IMR-90 (cell line): Measurements from ENCODE around the gene BLVRB. TPM values are rescaled to one million over a fixed set of nuclear protein-coding genes. Genes with fewer than 3 reads are reported as not detected.

Experiments used
- ATAC-seq: fragments of 200-7000 bp; cut with Tn5 transposase; 2 replicates; pipeline ENCODE4 v1.9.1; 2020; ENCODE audit warnings: low read depth, mild to moderate bottlenecking, moderate library complexity
- Bru-seq: library from RNA; stranded (reverse); fragments of 400-500 nt; gene quantifications from one replicate; lab custom pipeline; 2021; lab: Mats Ljungman, UMichigan
- BruChase-seq, 2 experiments: library from RNA; stranded (reverse); fragments of 400-500 nt; gene quantifications; one replicate each; lab custom pipeline; 2021; lab: Mats Ljungman, UMichigan
- BruUV-seq: library from RNA; stranded (reverse); fragments of 400-500 nt; replicated peaks from 2 replicates; lab custom pipeline; 2021; lab: Mats Ljungman, UMichigan
- CTCF ChIA-PET: fragments of 300-600 bp; formaldehyde crosslinking; extraction: SDS; loops from one replicate; lab custom pipeline; 2021; ENCODE audit warnings: antibody characterized with exemption; lab: Yijun Ruan, JAX
- POLR2A ChIA-PET: fragments of 300-600 bp; sonication (Branson Sonifier 250); formaldehyde crosslinking; loops from one replicate; lab custom pipeline; 2022; ENCODE audit warnings: antibody characterized with exemption; ENCODE audit not compliant: unreplicated experiment; lab: Charles Lee
- DNase-seq: peaks from one replicate; pipeline ENCODE4 v3.0.0; 2013
- H2AFZ ChIP-seq: replicated peaks from 2 replicates; pipeline ENCODE3; 2013; ENCODE audit warnings: low read length, mild to moderate bottlenecking; ENCODE audit not compliant: poor library complexity
- H2AK5ac ChIP-seq: 2 replicates; pipeline ENCODE4 v1.6.1; 2013; ENCODE audit warnings: low read depth, low read length, inconsistent platforms
- H2AK9ac ChIP-seq: replicated peaks from 2 replicates; pipeline ENCODE3; 2013; ENCODE audit warnings: mild to moderate bottlenecking, low read depth, low read length, moderate library complexity; ENCODE audit not compliant: poor library complexity
- H2BK120ac ChIP-seq: 2 replicates; pipeline ENCODE4 v1.6.1; 2013; ENCODE audit warnings: low read depth, low read length, inconsistent platforms
- H2BK15ac ChIP-seq: 3 replicates; pipeline ENCODE4 v1.6.1; 2013; ENCODE audit warnings: low read depth, low read length, inconsistent platforms
- H2BK20ac ChIP-seq: 2 replicates; pipeline ENCODE4 v1.6.1; 2013; ENCODE audit warnings: low read depth, mild to moderate bottlenecking, inconsistent platforms, low read length, moderate library complexity
- H2BK5ac ChIP-seq: 2 replicates; pipeline ENCODE4 v1.6.1; 2013; ENCODE audit warnings: mild to moderate bottlenecking, low read depth, low read length, inconsistent platforms; ENCODE audit not compliant: poor library complexity, severe bottlenecking
- H3K14ac ChIP-seq: replicated peaks from 2 replicates; pipeline ENCODE4 v1.6.1; 2013; ENCODE audit warnings: low read depth, low read length, inconsistent platforms
- H3K18ac ChIP-seq: 2 replicates; pipeline ENCODE4 v1.6.1; 2013; ENCODE audit warnings: low read depth, low read length, control low read depth
- H3K23ac ChIP-seq: 2 replicates; pipeline ENCODE4 v1.6.1; 2013; ENCODE audit warnings: low read depth, low read length, inconsistent platforms
- H3K27ac ChIP-seq: 2 replicates; pipeline ENCODE4 v1.5.1; 2013; ENCODE audit warnings: mild to moderate bottlenecking, control low read depth, low read length; ENCODE audit not compliant: insufficient read depth
- H3K27me3 ChIP-seq: 2 replicates; pipeline ENCODE4 v1.6.1; 2013; ENCODE audit warnings: low read length; ENCODE audit not compliant: control insufficient read depth, insufficient read depth
- H3K36me3 ChIP-seq: 2 replicates; pipeline ENCODE4 v1.6.1; 2013; ENCODE audit warnings: low read length, mixed read lengths; ENCODE audit not compliant: control insufficient read depth, insufficient read depth
- H3K4ac ChIP-seq: 2 replicates; pipeline ENCODE4 v1.6.1; 2013; ENCODE audit warnings: low read depth, low read length, inconsistent platforms
- H3K4me1 ChIP-seq: 2 replicates; pipeline ENCODE4 v1.6.1; 2013; ENCODE audit warnings: low read length, mixed read lengths; ENCODE audit not compliant: control insufficient read depth, insufficient read depth
- H3K4me2 ChIP-seq: 2 replicates; pipeline ENCODE4 v1.6.1; 2013; ENCODE audit warnings: low read depth, mild to moderate bottlenecking, control low read depth, low read length, moderate library complexity
- H3K4me3 ChIP-seq: 2 replicates; pipeline ENCODE4 v1.5.1; 2013; ENCODE audit warnings: low read depth, mild to moderate bottlenecking, control low read depth, low read length, moderate library complexity; ENCODE audit not compliant: insufficient read depth
- H3K56ac ChIP-seq: 2 replicates; pipeline ENCODE4 v1.6.1; 2013; ENCODE audit warnings: low read length, inconsistent platforms; ENCODE audit not compliant: insufficient read depth; ENCODE audit errors: extremely low read depth
- H3K79me1 ChIP-seq, 2 experiments: 2 replicates each; pipeline ENCODE4 v1.6.1; 2013; ENCODE audit warnings: low read length in 2 of 2, inconsistent platforms in 1 of 2, low read depth in 1 of 2
- H3K9ac ChIP-seq: 2 replicates; pipeline ENCODE4 v1.6.1; 2013; ENCODE audit warnings: low read depth, low read length, control low read depth
- H3K9me1 ChIP-seq: 2 replicates; pipeline ENCODE4 v1.6.1; 2013; ENCODE audit warnings: low read length, inconsistent platforms; ENCODE audit not compliant: insufficient read depth
- H3K9me3 ChIP-seq: 2 replicates; pipeline ENCODE4 v1.6.1; 2013; ENCODE audit warnings: low read length; ENCODE audit not compliant: control insufficient read depth, insufficient read depth
- H4K20me1 ChIP-seq: 2 replicates; pipeline ENCODE4 v1.6.1; 2013; ENCODE audit warnings: low read length, inconsistent platforms; ENCODE audit not compliant: insufficient read depth
- H4K5ac ChIP-seq: 2 replicates; pipeline ENCODE4 v1.6.1; 2013; ENCODE audit warnings: mild to moderate bottlenecking, low read depth, low read length, control low read depth
- H4K8ac ChIP-seq, 2 experiments: 2 replicates each; pipeline ENCODE4 v1.6.1; 2013; ENCODE audit warnings: low read depth in 2 of 2, low read length in 2 of 2, control low read depth in 1 of 2, inconsistent platforms in 1 of 2
- H4K91ac ChIP-seq: 2 replicates; pipeline ENCODE4 v1.6.1; 2013; ENCODE audit warnings: low read depth, low read length, inconsistent platforms; ENCODE audit not compliant: insufficient read depth
- BHLHE40 ChIP-seq: fragments of 150-350 bp; IDR thresholded peaks from 2 replicates; pipeline ENCODE4 v1.6.1; 2016; ENCODE audit warnings: mild to moderate bottlenecking, low read depth, low read length
- MAZ ChIP-seq: IDR thresholded peaks from 2 replicates; pipeline ENCODE4 v1.6.1; 2012; ENCODE audit warnings: low read depth, mild to moderate bottlenecking, low read length, improper control_type of control experiment, moderate library complexity, borderline replicate concordance
- MXI1 ChIP-seq: IDR thresholded peaks from 2 replicates; pipeline ENCODE4 v1.6.1; 2012; ENCODE audit warnings: low read depth, mild to moderate bottlenecking, low read length, moderate library complexity, borderline replicate concordance
- NFE2L2 ChIP-seq: fragments of 150-350 bp; IDR thresholded peaks from 2 replicates; pipeline ENCODE4 v1.6.1; 2016; ENCODE audit warnings: low read depth, mild to moderate bottlenecking, low read length
- POLR2A ChIP-seq: IDR thresholded peaks from 2 replicates; pipeline ENCODE4 v1.6.1; 2012; ENCODE audit warnings: mild to moderate bottlenecking, low read depth, low read length
- RAD21 ChIP-seq: IDR thresholded peaks from 2 replicates; pipeline ENCODE4 v1.6.1; 2012; ENCODE audit warnings: low read length, improper control_type of control experiment
- RCOR1 ChIP-seq: IDR thresholded peaks from 2 replicates; pipeline ENCODE4 v1.6.1; 2012; ENCODE audit warnings: mild to moderate bottlenecking, low read length, improper control_type of control experiment; ENCODE audit not compliant: insufficient replicate concordance
- SMC3 ChIP-seq: fragments of 150-350 bp; IDR thresholded peaks from 2 replicates; pipeline ENCODE4 v1.6.1; 2016; ENCODE audit warnings: low read depth, mild to moderate bottlenecking, antibody characterized with exemption, low read length, moderate library complexity
- WGBS, 2 experiments: methylation state at CpG; one replicate each; pipeline versions ENCODE4 v1.1.5 to v1.1.7; 2013; ENCODE audit warnings: missing lambda C conversion rate in 2 of 2; ENCODE audit not compliant: insufficient read length in 1 of 2; ENCODE audit errors: extremely low coverage in 2 of 2; 5-methylcytosine and 5-hydroxymethylcytosine counted together
- dilution Hi-C: fragments of 300-500 bp; cut with HindIII; formaldehyde crosslinking; loops from one replicate; pipeline ENCODE4 v1.14.3; 2018; ENCODE audit warnings: low sequenced_read_pairs; ENCODE audit not compliant: unreplicated experiment
- in situ Hi-C: fragments of 300-500 bp; cut with MboI; formaldehyde crosslinking; loops from 3 replicates; pipeline ENCODE4 v1.14.3; 2019; ENCODE audit warnings: low sequenced_read_pairs, inconsistent platforms, mixed read lengths
- intact Hi-C: fragments of 100-400 bp; cut with micrococcal nuclease; formaldehyde crosslinking; loops from 2 replicates; pipeline ENCODE4 v1.10.0; 2022
- long read RNA-seq: library from polyadenylated mRNA; unstranded; transcript quantifications from one replicate; pipeline ENCODE4 v2.0.0, GENCODE V29; 2021; ENCODE audit not compliant: unreplicated experiment
- polyA plus RNA-seq, 3 experiments: library from polyadenylated mRNA; depleted of rRNA; stranded (reverse); fragments of >200 nt; gene quantifications; 2 replicates each; pipeline ENCODE4 v1.2.3, GENCODE V29; 2012; ENCODE audit warnings: low replicate concordance in 1 of 3
- total RNA-seq: library from RNA; depleted of rRNA; stranded (reverse); fragments of >200 nt; gene quantifications from 2 replicates; pipeline ENCODE4 v1.2.3, GENCODE V29; 2012; rRNA removed

BLVRB gene
- 65.2 and 67.5 TPM in 2 replicates for total RNA-seq
- 102 and 113 TPM in 2 replicates for polyA plus RNA-seq (2012; rRNA removed)
- 102 and 191 TPM in 2 replicates for polyA plus RNA-seq (2012; cell fraction: cytosol; rRNA removed)
- 34.9 and 86.3 TPM in 2 replicates for polyA plus RNA-seq (2012; cell fraction: nucleus; rRNA removed; ENCODE audit: low replicate concordance)
- percentile 49 among the genes with signal in this experiment for Bru-seq, nascent RNA
- percentile 61 among the genes with signal in this experiment for BruChase-seq, experiment 1, labeled RNA remaining after a 6-hour chase
- percentile 46 among the genes with signal in this experiment for BruChase-seq, experiment 2, labeled RNA remaining after a 2-hour chase
- long read RNA-seq, transcript BLVRB-201 (5 exons, 873 nt): major isoform, 14 of 21 reads
- long read RNA-seq, partial matches to known transcripts: 0 of 21 reads
- long read RNA-seq, other reads (novel, unspliced or antisense): 7 of 21 reads

DNA sequence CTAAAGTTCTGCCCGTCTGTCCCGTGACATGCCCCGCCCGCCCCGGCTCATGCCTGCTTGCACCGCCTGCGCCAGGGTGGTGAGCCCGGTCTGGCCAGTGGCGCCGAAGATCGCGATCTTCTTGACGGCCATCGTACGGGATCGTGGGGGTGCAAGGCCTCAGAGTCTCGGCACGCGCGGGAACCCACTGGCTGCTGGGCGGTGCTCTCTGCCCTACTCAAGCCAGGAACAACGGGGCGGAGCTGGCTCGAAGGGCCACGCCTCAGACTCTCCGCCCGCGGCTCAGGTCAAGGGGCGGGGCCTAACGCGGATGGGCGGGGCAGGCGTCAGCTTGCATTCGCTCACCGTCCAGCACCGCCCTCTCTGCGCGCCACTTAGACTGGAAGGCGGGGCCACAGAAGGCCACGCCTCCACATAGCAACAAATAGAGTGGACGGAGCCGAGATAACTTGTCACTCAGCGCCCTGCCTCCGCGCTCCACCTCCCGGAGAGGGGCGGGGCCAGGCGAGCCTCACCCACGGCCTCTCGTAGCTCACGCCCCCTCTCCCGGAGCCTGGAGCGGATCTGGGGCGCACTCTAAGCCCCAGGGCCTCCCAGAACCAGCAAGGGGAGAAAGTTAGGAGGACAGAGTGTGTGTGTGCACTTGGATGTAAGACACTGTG is at the start of gene BLVRB:
Gene BLVRB (minus strand): TSS at position 189 of the 662 bp plus-strand sequence. CDS start 57 bp downstream, at position 132.
- DNase-seq: peak; percentile 99
- intact Hi-C loops: loop anchor here (1.0 to 10.0 kb wide), 2 partner anchors 59 to 137 kb away; no protein-coding TSS in a partner anchor
- Histone ChIP-seq H3K9me1 (peaks cover 11% of the 10 kb centered on the region), H2AK9ac (peak within 1 kb of the TSS; percentile 93), H2BK120ac (peak within 1 kb of the TSS; percentile 36), H3K27me3 (peaks cover 11% of the 10 kb centered on the region; the same call in 1 of the 2 replicates), H4K5ac (peak within 1 kb of the TSS; percentile 37), H2AK5ac (peak within 1 kb of the TSS; percentile 72), H4K20me1 (peaks cover 9% of the 10 kb centered on the region; the same call in 1 of the 2 replicates), H3K27ac (peak within 1 kb of the TSS; percentile 57), H3K4me3 (peak within 1 kb of the TSS; percentile 68), H3K4me2 (peak within 1 kb of the TSS; percentile 92), H3K4ac (peak within 1 kb of the TSS; percentile 76), H3K36me3 (no peaks in the 10 kb centered on the region), H3K18ac (peak within 1 kb of the TSS; percentile 27), H4K91ac (peak within 1 kb of the TSS; percentile 72), H2BK5ac (peak within 1 kb of the TSS; percentile 76), H3K23ac (peak within 1 kb of the TSS; percentile 14), H3K56ac (peak within 1 kb of the TSS; percentile 12; the same call in 1 of the 2 replicates), H4K8ac (peak within 1 kb of the TSS; percentile 9 to 85; a peak in 3 of 4 replicates), H3K14ac (peak within 1 kb of the TSS; percentile 64), H3K9ac (peak within 1 kb of the TSS; percentile 56), H3K9me3 (no peaks in the 10 kb centered on the region), H2BK15ac (no peak within 1 kb of the TSS; the same call in 2 of the 3 replicates), H2BK20ac (0 out of 2 replicates have a peak within 1 kb of the TSS, but pooled peaks have one; percentile 36), H3K4me1 (peaks cover 16% of the 10 kb centered on the region), H3K79me1 (peaks cover 0 to 26% of the 10 kb centered on the region in 2 experiments; a peak in 2 of 4 replicates), H2AFZ (peak within 1 kb of the TSS; percentile 99)
- WGBS, 2 experiments: 2% methylated on average over 34 of the region's 54 CpGs; no CpG with 5 or more reads in 1 of the 2 experiments
- POLR2A ChIA-PET: interaction anchor here (0.5 to 1.9 kb wide), 2 partner anchors 22 to 50 kb away, joined by 4 to 18 read pairs; no protein-coding TSS in a partner anchor
- in situ Hi-C loops: no loop called here
- ATAC-seq: peak; percentile 95
- no TSS peak for BruUV-seq
- TF ChIP-seq RAD21 (no peak), BHLHE40 (peak; percentile 98), SMC3 (no peak), MXI1 (peak; percentile 59; the same call in 1 of the 2 replicates), MAZ (peak; percentile 60; the same call in 1 of the 2 replicates), NFE2L2 (no peak), RCOR1 (no peak), POLR2A (no peak)
- CTCF ChIA-PET: interaction anchor here (1.1 to 2.8 kb wide), 4 partner anchors 41 to 55 kb away, joined by 3 to 10 read pairs (median 6); no protein-coding TSS in a partner anchor
- dilution Hi-C loops: no loop called here
